HG02642 (cell line): Measurements from ENCODE around the gene LIM2.
A peak's percentile ranks its signal among the peaks of the same experiment; 100 is the strongest.
"Not testable (repeated sequence)": the region's sequence is repeated elsewhere in the genome, so short reads cannot be mapped to it uniquely, and the experiment has no call there.

Experiments
- ATAC-seq: cut with Tn5 transposase; IDR thresholded peaks from one replicate; pipeline ENCODE4 v1.9.1; 2021; ENCODE audit warnings: mild to moderate bottlenecking; ENCODE audit not compliant: unreplicated experiment, poor library complexity

Gene LIM2

DNA sequence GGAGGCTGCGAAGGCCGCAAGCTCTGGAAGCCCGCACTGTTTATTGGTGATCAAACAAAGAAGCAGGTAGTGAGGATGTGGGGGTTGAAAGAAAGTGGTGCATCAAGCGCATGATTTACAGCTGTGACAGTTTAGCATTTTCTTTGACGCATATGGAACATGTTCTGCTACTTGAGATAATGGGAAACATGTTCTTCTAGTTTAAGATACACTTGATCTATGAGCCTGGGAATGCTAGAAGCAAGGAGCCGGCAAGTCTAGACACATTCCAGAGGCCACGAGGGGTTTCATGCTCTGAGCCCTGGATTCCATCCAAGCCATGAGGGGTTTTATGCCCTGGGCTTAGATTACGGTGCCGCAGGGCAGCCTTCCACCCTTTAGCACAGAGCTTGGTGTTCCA lies 9.7 kb upstream of the LIM2 start:
- ATAC-seq = not testable (repeated sequence)

DNA sequence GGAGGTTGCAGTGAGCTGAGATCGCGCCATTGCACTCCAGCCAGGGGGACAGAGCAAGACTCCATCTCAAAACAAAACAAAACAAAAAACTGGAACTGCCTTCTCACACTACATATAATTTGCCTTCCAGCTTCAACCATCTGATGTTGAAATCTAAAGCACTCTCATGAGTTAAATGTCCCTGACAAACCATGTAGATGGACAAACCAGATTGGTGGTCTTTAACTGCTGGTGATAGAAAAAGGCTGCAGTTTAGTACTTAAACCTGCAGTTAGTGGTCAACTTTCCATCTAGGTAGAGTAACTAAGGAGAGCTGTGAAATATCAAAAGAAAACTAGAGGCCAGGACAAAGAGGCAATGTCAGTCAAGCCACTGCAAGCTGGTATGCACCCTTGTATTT lies 8.4 kb upstream of the LIM2 start:
- ATAC-seq = no peak

DNA sequence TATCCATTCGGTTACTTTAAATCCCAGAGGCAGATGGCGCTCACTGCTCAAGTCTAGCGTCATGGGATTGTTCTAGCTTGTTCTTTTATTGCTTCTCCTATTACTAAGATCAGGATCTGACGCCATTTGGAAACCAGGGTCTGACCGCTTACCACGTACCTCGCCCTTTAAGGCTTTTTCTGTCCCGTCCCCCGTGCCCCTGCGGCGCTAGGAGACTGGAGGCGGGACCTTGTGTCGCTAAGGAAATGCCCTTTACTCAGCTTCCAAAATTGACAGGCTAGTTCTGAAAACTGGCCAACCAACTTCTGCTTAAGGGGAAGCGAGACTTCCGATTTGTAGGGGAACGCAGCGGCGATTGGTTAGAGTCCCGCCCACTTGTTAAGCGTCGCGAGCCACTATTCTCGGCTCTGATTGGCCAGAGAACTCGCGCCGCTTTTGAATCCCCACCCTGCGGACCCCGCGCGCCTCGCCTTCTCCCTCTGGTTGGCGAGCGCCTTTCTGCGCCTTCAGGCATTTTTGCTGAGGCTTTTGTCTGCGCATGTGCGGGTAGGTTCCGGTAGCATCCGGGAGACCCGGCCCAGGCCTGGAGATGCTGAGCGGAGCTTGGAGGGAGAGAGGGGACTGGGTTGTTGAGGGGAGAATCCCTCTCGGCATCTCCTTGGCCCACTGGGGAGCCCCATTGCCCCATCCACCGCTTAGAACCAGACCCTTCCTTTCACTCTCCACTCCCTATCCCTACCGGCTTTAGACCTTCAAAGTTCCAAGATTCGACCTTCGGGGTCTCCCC lies 6.5 kb upstream of the LIM2 start:
- peak; percentile 93 for ATAC-seq

DNA sequence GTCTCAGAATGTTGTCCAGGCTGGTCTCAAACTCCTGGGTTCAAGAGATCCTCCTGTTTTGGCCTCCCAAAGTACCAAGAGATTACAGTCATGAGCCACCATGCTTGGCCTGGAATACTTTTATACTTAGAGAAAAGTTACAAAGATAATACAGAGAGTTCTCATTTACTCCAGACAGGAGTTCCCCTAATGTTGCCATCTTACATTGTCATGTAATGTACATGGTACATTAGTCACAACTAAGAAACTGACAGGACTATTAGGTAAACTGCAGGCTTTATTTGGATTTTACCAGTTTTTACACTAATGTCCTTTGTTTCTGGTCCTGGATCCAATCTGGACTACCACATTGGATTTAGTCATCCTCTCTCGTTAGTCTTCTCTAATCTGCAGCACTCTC lies 4.9 kb upstream of the LIM2 start:
- ATAC-seq = no peak

DNA sequence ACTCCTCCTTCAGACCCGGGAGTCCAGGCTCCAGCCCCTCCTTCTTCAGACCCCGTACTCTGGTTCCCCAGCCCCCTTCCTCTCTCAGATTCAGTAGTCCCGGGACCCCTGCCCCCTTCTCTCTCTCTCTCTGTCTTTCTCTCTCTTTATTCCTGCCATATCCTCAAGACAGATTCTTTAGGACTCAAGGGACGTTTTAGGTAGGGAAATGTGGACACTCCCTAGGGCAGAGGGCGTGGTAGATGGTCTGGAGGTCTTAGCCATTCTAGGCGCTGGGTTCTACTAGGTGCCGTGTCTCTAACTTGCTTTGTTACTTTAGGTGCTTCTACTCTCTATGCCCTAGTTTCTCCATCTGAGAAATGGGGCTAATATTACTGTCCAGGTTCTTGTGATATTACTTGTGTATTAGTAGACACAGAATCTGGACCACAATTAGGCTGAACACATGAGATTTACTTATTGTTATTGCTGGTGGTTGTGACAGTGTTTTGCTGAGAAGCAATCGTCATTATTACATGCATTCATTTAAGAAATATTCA lies 3.4 kb upstream of the LIM2 start:
- no peak for ATAC-seq

DNA sequence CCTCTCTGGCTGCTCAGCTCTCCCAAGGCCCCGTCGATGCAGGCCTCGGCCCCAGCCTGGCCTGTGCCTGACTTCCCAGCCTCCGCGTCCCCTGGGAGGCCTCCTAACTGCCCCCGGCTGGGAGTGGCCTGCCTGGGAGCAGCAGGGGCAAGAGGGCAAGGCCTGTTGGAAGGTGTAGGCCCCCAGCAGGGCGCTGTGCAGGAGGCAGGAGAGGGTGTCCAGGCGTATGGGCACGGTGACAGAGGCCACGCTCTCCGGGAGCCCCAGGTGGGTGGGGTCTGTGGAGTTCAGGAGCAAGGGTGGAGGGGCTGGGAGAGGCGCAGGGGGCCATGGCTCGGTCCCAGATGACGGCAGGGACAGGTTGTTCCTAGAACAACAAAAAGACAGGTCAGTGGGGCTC lies 1.4 kb upstream of the LIM2 start:
- ATAC-seq = no peak

DNA sequence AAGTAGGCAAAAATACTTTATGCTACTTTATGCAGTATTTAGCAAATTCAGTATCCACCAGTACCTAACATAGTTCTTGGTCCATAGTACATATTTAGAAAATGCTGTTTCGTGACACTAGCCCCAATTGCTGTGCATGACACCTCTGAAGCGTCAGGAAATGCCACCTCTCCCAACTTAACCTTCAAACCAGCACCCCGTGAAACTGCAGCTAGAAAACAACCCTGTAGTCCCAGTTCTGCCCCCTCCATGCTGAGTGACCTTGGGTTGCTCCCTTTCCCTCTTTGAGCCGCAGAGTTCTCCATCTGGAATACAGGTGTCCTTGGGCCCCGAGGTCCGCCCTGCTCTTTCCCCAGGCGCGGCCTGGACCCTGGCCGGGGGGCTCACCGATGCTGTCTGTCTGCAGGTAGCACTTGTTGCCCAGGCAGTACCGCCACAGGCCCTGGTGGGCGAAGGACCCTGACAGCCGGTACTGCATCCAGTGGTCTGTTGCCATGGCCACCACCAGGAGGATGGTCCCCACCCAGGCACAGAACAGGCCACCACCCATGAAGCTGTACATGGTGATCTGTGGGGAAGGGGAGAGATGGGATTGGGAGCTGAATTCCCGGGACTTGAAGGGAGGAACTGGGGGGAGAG lies 773 bp downstream of the LIM2 start:
- ATAC-seq = no peak

DNA sequence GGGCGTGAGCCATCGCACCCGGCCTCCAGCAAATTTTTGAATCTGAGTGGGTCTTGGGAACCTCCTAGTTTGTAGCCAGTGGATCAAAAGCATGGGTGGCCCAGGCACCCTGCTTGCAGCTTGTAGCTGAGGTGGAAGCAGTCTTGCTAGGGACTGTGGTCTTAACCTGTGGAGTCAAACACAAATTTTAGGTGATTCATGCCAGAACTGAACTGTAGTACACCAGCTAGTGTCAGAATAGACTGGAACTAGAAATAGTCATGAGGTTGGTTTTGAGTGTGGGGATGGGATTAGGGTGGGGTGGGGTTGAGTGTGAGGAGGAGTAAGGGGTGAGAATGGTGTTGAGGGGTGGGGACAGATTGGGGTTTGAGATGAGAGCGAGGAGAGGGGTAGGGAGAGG lies 5.8 kb downstream of the LIM2 start:
- ATAC-seq = no peak

DNA sequence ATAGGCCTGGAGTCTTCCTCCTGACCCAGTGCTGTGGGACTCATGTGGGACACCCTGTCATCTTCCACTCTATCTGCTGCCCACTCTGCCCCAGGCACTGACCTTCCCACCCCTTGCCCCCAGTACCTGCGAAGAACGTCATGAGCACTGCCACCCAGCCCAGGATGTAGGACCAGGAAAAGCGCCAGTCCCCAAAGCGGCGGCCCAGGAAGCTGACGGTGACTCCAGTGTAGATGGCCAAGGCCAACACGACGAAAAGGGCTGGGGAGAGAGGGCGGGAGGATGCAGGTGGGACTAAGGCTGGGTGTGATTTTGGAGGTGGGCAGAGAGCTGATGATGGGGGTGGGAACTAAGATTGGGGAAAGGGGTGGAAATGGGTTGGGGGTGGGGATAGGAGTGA lies 7.4 kb downstream of the LIM2 start:
- ATAC-seq = no peak

DNA sequence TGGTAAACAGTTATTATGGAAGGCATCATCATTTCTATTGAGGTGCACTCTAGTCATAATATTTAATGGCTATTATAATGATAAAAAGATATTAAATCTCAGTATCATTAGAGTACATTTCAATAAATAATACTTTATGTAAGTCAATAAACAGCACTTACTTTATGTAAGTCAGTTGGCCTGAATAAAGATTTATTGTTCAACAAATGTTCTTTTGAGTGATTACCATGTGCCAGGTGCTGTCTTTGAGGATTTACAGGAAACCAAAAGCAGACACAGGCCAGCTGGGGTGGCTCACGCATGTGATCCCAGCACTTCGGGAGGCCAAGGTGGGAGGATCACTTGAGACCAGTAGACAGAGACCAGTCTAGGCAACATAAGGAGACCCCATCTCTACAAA lies 10.4 kb downstream of the LIM2 start:
- ATAC-seq = no peak

DNA sequence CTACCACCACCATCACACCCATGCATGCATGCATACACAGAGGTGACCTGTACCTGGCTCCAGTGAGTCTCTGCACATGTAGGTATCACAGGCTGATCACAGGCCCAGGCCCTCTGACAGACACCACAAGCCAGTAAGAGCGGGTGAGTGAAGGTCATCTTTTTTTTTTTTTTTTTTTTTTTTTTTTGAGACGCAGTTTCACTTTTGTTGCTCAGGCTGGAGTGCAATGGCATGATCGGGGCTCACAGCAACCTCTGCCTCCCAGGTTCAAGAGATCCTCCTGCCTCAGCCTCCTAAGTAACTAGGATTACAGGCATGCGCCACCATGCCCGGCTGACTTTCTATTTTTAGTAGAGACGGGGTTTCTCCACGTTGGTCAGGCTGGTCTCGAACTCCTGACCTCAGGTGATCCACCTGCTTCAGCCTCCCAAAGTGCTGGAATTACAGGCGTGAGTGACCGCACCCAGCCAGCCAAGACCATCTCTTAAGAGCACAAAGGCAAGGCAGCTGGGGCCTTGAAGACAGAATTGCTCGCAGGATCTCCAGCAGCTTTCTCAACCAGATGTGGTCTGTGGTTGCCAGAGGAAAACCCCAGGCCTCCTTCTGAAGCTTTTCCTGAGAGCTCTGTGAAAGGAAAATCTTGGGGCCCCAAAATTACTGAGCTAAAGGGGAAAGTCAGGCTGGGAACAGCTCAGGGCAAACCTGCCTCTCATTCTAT lies 12.1 kb downstream of the LIM2 start:
- no peak for ATAC-seq

DNA sequence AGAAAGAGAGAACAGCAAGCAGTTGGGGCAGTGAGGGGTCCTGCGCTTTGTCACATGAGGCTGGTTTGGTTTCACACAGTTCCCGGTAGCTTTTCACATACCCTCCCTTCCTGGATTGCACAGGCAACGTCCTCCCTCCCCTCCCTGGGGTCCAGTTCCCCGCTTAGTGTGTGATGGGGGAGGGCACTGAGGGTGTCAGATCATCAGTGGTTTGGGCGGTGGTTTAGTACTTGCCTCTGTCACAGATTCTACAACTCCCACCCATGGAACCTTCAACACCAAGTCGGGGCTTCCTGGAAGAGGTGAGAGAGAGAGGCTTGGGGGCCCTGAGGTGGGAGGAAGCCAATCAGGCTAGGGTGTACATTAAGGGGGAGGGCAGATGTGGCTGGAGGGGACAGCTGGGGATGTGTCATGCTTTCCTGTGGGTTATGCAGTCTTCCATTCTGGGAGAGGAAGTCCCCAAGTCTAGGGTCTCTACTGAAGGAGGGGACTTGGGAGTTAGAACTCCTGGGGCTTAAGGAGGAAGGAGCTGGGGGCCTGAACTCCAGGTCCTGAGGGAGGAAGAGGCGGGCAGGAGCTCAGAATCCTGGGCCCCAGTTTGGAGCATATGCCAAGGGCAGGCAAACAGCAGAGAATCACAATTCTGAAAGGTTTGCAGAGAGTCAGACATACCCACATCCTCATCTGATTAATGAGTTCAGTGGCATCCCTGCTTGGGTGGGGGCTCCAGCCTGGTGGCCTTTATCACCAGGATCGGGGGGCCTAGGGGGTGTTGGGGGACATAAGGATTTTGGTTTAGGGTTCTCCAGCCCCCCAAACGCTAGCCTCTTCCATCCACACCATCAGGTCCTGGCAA lies 14.9 kb downstream of the LIM2 start, which contains the start of gene NKG7:
TSS of gene NKG7 (minus strand) at position 6 of the 856 bp plus-strand sequence. CDS start 119 bp downstream, outside the sequence.
- no peak for ATAC-seq

DNA sequence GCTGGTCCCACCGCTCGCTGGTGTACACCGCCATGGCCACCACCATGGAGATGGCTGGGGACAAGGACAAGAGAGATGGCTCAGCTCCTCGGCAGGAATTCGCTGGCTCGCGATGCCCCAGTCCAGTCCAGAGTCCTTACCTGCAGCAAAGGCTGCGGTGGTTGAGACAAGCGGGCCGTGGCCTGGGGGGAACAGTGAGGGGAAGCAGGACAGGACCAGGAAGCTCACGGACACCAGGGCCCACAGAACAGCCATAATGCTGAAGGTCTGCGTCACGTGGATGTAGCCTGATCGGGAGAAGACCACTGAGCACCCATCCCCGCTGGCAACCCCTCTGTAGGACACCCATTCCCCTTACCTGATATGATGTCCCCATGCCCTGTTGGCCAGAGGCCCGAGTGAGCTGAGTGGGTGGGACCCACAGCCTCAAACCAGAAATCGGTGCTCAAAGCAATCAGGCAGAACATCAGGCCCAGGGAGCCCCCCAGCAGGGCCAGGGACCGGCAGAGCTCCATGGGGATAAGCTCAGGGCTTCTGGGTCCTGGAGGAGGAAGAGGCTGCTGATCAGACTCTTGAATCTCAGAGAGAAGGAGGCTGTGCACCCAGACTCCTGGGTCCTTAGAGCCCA lies 15.6 kb downstream of the LIM2 start:
- ATAC-seq = no peak

DNA sequence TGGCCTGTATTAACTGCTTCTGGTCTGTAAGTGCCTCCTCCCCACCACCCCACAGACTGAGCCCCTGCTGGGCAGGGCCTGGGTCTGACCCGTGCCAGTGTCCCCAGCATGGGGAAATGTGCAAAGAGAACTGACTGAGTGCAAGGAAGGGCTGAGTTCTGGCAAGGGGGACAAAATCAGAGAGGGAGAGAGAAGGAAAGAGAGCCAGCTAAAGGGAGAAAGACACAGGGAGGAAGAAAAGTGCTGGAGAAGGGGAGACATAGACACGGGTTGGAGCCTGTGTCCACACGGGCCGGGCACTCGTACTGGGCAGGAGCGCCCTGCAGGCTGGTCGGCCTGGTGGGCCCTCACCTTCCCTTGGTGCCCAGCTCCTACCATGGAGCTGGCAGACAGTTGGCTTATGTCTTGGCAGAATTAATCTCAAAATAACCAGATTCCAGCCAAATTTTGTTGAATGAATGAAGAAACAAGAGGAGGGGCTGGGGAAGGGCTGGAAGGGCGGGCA lies 16.5 kb downstream of the LIM2 start:
- no peak for ATAC-seq

DNA sequence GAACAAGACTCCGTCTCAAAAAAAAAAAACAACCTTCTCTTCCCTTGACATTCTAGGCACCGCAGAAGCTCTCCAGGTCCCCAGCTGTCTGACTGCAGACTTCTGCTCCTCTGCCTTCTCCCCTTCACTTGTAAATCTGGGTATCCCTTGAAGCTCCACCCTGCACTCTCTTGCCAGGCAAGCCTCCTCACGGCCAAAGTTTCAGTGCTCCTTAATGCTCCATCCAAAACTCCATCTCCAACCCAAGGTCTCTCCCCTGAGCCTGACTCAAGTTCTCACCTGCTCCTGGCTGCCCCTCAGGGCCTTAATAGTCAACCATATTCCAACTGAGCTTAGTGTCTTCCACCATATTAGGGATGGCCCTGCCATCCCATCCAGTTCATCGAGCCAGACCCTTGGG lies 17.5 kb downstream of the LIM2 start:
- no peak for ATAC-seq

DNA sequence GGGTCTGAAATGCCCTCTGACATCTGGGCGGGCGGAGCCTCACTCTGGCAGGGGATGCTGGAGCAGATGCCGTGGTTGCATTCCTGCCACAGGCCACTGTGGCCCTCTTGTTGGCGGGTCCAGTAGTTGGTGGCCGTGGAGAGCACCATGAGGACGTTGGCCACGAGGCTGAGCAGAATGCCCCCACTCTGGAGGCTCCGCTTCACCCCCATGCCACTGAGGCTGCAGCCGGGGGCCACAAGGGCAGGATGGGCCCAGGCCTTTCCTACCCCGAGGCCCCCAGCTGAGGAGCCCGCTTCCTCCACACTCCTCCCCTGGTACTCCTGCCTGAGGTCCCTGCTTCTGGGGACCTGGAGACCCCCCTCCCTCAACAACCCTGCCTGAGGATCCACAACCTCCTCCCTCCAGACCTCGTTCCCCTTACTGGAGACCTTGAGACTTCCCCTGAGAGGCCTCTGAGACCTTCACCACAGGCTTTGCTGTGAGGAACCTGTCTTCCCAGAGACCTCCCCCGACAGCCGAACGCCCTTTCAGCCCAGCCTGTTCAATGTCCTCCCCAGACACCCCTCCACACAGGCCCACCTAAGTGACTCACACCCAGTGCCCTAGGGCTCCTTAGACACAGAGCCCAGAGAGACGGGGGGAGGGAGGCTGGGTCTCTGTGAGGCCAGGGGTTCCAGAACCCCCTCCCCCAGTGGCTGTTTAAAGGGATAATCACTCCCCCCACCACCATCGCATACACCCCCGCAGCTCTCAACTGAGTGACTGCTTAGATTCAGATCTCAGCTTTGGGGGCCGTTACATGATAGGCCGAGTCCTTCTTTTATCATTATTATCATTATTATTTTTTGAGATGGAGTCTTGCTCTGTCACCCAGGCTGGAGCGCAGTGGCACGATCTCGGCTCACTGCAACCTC lies 19.1 kb downstream of the LIM2 start, which contains the start of gene CLDND2:
TSS of gene CLDND2 (minus strand) at position 638 of the 917 bp plus-strand sequence. CDS start at position 212, 426 bp downstream.
- no peak for ATAC-seq

DNA sequence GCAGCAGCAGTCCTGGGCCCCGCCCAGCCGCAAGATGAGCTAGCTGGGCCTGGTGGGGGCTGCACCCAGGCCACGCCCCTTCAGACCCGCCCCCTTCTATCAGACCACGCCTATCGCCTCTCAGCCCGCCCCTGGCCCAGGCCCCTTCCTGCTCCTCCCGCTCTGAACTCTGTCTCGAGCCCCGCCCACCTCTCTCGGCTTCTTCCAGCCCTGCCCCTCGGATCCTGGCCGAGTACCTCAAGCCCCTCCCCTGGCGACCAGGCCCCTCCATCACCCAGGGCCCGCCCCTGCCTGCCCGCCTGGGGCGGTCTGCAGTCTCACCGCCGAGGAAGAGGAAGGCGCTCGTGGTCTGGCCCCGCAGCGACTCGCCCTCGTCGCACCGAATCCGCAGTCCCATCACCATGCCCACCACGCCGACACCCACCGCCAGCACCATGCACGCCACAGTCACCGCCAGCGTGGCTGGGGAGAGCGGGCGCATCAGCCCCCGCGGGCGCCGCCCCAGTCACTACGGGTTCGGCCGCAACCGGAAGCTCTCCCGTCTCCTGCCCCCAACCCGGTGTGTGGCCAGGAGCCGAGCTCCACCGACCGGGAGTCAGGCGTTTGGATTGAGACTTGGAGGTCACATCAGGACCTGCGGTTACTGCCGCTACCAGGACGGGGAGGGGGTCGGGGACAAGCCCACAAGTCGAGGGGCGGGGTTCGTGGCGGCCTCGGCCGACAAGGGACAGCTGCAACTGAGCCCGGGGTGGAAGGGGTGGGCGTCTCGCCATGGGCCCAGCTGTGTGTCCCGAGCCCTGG lies 20.0 kb downstream of the LIM2 start:
- ATAC-seq = peak; percentile 81

DNA sequence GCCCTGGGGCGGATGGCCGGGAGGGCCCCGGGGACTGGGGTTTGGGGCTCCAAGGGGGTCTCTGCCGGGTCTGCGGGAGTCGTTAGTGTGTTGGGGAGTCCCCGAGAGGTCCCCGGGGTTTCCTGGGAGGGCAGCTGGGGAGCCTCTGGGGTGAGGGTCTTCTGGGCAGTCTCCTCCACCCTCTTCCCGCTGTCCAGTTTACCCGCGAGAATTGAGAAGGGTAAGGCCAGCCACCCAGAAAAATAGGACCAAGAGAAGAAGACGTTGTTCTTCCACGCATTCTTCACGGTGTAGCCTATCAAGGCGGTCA lies 20.6 kb downstream of the LIM2 start:
- peak; percentile 17 for ATAC-seq
